Astrocyte of the cerebellum (primary cell): ENCODE measurements around the gene GPC1.

Source experiments
- DNase-seq: peaks from one replicate; pipeline ENCODE4 v3.0.0-alpha.2; 2011; ENCODE audit warnings: low read depth
- H3K4me3 ChIP-seq: 2 replicates; pipeline ENCODE4 v1.5.1; 2011; ENCODE audit warnings: mild to moderate bottlenecking, low read depth, low read length, moderate library complexity
- CTCF ChIP-seq: IDR thresholded peaks from 2 replicates; pipeline ENCODE4 v1.5.1; 2012; ENCODE audit warnings: low read length, low read depth, moderate library complexity, mild to moderate bottlenecking; ENCODE audit errors: missing control alignments
- in situ Hi-C: cut with HindIII; loops from 2 replicates; pipeline ENCODE4 v1.10.0; 2017; ENCODE audit warnings: low sequenced_read_pairs

Gene GPC1

GRCh38 chr2:240397924-240398645 lies 37.4 kb upstream of the GPC1 start:
- no peak overlapping the region for H3K4me3 ChIP-seq
- DNase-seq = no peak
- no peak for TF ChIP-seq CTCF
- in situ Hi-C loops = no loop called here

DNA sequence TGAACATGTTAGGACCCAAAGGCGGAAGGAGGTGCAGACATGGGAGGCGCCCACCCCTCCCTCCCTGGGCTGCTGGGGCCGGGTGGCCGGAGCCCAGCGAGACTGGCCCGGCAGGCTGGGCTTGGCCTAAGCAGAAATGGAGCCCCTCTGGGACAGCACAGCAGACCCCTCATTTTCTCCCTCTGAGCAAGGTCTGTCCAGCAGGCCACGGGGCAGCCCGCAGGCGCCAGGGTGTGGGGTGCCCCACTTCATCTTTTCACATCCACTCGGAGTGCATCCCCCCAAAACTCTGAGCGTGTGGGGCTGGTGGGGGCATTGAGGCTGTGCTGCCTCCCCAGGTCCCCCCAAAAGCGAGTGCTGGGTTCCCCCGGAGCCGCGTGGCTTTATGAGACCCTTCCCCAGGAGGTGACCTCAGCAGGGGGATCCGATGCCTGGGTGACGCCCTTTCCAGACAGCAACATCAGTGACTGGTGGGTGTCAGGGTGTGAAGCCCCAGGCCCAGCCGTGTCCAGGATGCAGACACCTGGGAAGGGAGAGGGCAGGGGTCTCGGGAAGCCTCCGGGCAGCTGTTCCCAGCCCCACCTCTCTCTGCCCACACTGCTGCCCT lies 36.7 kb upstream of the GPC1 start:
- no peak overlapping the region for H3K4me3 ChIP-seq
- in situ Hi-C loops = no loop called here
- no peak for TF ChIP-seq CTCF
- no peak for DNase-seq

DNA sequence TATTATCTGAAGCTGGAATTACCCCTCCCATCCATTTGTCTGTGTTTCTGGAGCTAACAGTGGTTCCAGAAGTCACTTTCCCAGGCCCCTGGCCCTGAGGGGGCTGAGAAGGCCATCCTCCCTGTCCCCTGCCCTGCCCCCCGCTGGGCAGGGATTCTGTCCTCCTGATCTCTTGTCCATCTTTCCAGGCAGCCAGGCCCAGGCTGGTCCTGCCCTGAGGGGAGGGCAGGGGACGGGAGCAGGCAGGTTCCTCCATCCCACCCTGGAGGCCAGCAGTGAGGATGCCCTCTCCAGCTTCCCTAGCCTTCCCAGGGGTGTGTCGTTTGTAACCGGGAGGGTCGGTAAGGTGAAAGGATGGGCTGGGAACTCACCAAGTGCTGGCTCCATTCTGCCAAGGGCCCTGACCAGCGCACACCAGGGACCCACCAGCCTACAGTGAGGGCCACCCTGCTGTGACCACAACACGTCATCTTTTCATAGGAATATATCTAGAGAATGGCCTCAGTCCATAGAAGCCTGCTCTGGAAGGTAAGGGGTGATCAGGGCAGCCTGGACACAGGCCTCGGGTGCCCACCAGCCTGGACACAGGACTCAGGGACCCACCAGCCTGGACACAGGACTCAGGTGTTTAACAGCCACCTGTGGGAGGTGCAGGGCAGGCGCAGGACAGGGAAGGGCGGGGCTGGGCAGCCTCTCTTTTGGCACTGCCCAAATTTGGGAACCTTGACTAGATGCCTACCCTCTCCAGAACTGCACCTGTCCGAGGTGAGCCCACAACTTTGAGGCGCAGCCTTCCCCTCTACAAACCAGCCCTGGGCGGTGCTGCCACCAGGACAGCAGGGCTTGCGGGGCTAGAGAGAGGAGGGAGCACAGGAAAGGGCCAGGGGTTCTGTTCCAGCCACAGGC lies 35.8 kb upstream of the GPC1 start:
- no peak for DNase-seq
- no peak for TF ChIP-seq CTCF
- no peak overlapping the region for H3K4me3 ChIP-seq
- in situ Hi-C loops = no loop called here

GRCh38 chr2:240400371-240401161 lies 34.9 kb upstream of the GPC1 start:
- no peak overlapping the region for H3K4me3 ChIP-seq
- DNase-seq = no peak
- TF ChIP-seq CTCF = no peak
- in situ Hi-C loops = no loop called here

GRCh38 chr2:240401308-240401707 lies 34.2 kb upstream of the GPC1 start:
- no peak overlapping the region for H3K4me3 ChIP-seq
- no peak for DNase-seq
- no peak for TF ChIP-seq CTCF
- in situ Hi-C loops = no loop called here
